HCT116 (cell line): ENCODE data around the gene CKLF.

Source experiments
- POLR2A ChIP-seq: IDR thresholded peaks from 2 replicates; pipeline ENCODE4 v1.7.0; 2011; ENCODE audit warnings: borderline replicate concordance; ENCODE audit not compliant: insufficient read depth, insufficient read length; ENCODE audit errors: extremely low read depth
- POLR2AphosphoS5 ChIP-seq: IDR thresholded peaks from 2 replicates; pipeline ENCODE4 v1.6.1; 2011; ENCODE audit warnings: mild to moderate bottlenecking, low read depth, low read length, moderate library complexity

DNA sequence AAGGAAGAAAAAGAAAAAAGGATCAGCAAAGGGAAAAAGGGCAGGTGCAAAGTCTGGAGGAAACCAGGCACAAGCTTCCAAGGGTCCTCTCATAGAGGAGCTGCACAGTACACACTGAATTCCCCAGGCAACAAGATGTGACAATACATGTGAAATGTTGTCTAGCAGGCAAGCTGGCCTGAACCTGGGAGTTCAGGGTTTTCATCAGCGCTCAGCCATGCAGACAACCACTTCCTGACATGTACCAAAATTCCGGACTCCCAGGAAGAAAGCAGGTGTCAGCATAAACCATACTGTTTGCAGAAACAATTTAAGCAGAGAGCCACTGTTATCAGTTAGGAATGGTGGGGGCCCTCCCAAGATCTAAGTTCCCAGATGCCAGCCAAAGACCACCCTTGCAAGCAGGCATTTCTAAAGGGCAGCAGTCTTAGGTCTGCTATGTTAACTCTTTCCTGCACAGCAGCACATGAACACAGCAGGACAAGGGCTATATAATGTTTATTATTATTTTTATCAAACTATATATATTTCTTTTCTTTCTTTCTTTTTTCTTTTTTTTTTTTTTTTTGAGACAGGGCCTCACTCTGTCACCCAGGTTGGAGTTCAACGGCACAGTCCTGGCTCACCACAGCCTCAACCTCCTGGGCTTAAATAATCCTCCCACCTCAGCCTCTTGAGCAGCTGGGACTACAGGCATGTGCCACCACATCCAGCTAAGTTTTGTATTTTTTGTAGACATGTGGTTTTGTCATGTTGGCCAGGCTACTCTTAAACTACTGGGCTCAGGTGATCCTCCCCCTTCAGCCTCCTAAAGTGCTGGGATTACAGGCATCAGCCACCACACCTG is 12.5 kb upstream of the CKLF start:
- TF ChIP-seq POLR2A (no peak), POLR2AphosphoS5 (no peak)
